A549 (cell line): ENCODE measurements around the gene KLHL29. TPM values are rescaled to one million over a fixed set of nuclear protein-coding genes. Genes with fewer than 3 reads are reported as not detected.
A peak's percentile ranks its signal among the peaks of the same experiment; 100 is the strongest.

Experiments used
- ATAC-seq, 2 experiments: fragments of 200-7000 bp in 1 of 2; fragments of >200 bp in 1 of 2; cut with Nextera tagmentation in 1 of 2; cut with Tn5 transposase in 1 of 2; 3 replicates each; pipeline versions ENCODE4 v1.8.0 to v1.9.1; 2018 to 2020; ENCODE audit warnings: mild to moderate bottlenecking in 1 of 2, moderate library complexity in 1 of 2
- CTCF ChIA-PET: fragments of 300-600 bp; sonication (Branson Sonifier 250); formaldehyde crosslinking; extraction: SDS; loops from one replicate; lab custom pipeline; 2021; ENCODE audit warnings: antibody characterized with exemption, inconsistent platforms; lab: Yijun Ruan, JAX
- POLR2A ChIA-PET: fragments of 350-600 bp; formaldehyde crosslinking; extraction: SDS; loops from one replicate; lab custom pipeline; 2021; ENCODE audit warnings: antibody characterized with exemption, inconsistent platforms; lab: Yijun Ruan, JAX
- DNase-seq, 2 experiments: peaks; one replicate each; pipeline versions ENCODE4 v3.0.0 to v3.0.0-alpha.2; 2011 to 2016; ENCODE audit warnings: low read depth in 1 of 2, low spot score in 1 of 2
- FAIRE-seq: peaks from 2 replicates; lab custom pipeline; 2011; peaks lifted over from hg19 to GRCh38; lab: Jason Lieb, UNC
- H3K27ac ChIP-seq, 2 experiments: fragments of >200 bp; sonication (Bioruptor Twin); formaldehyde crosslinking; 3 replicates each; pipeline ENCODE4 v1.5.1; 2016 to 2017
- H3K4me1 ChIP-seq: fragments of >200 bp; sonication (Bioruptor Twin); formaldehyde crosslinking; 3 replicates; pipeline ENCODE4 v1.6.1; 2016
- H3K4me2 ChIP-seq: fragments of >200 bp; sonication (Bioruptor Twin); formaldehyde crosslinking; 3 replicates; pipeline ENCODE4 v1.6.1; 2016
- H3K4me3 ChIP-seq: fragments of >200 bp; sonication (Bioruptor Twin); formaldehyde crosslinking; 3 replicates; pipeline ENCODE4 v1.5.1; 2016
- H3K9me3 ChIP-seq: fragments of >200 bp; sonication (Bioruptor Twin); formaldehyde crosslinking; 3 replicates; pipeline ENCODE4 v1.6.1; 2016
- BHLHE40 ChIP-seq: IDR thresholded peaks from 2 replicates; pipeline ENCODE4 v1.6.1; 2012; ENCODE audit warnings: low read depth, low read length, inconsistent platforms
- CBX8 ChIP-seq: fragments of 200-600 bp; sonication (generic); IDR thresholded peaks from 2 replicates; pipeline ENCODE4 v1.6.1; 2016
- CEBPB ChIP-seq, 2 experiments: fragments of >200 bp in 1 of 2; sonication (Bioruptor Twin) in 1 of 2; formaldehyde crosslinking in 1 of 2; IDR thresholded peaks; 2 replicates each; pipeline ENCODE4 v1.6.1; 2012 to 2016
- EHF ChIP-seq: fragments of 250-450 bp; sonication (Bioruptor Pico); IDR thresholded peaks from 2 replicates; pipeline ENCODE4 v1.5.0; 2020; ENCODE audit warnings: mild to moderate bottlenecking
- ESRRA ChIP-seq: fragments of 150-350 bp; IDR thresholded peaks from 2 replicates; pipeline ENCODE4 v1.6.1; 2014; ENCODE audit warnings: mild to moderate bottlenecking, low read length, borderline replicate concordance
- FOSB ChIP-seq: fragments of 250-450 bp; sonication (Bioruptor Pico); IDR thresholded peaks from 2 replicates; pipeline ENCODE4 v1.5.0; 2020; ENCODE audit warnings: mild to moderate bottlenecking, moderate library complexity
- FOSL2 ChIP-seq, 2 experiments: fragments of 450-650 bp in 1 of 2; fragments of >200 bp in 1 of 2; sonication (Bioruptor Twin) in 1 of 2; formaldehyde crosslinking; IDR thresholded peaks; 2 replicates each; pipeline versions ENCODE4 v1.5.0 to v1.6.1; 2016 to 2020; ENCODE audit warnings: mild to moderate bottlenecking in 1 of 2, moderate library complexity in 1 of 2
- FOXS1 ChIP-seq: fragments of 250-450 bp; sonication (Bioruptor Pico); IDR thresholded peaks from 2 replicates; pipeline ENCODE4 v1.5.0; 2020; ENCODE audit warnings: mild to moderate bottlenecking, moderate library complexity
- HDAC2 ChIP-seq: fragments of 200-600 bp; sonication (generic); IDR thresholded peaks from 2 replicates; pipeline ENCODE4 v1.6.1; 2016
- HOXA7 ChIP-seq: fragments of 250-450 bp; sonication (Bioruptor Pico); IDR thresholded peaks from 2 replicates; pipeline ENCODE4 v1.5.0; 2020; ENCODE audit warnings: mild to moderate bottlenecking, moderate library complexity
- HOXB13 ChIP-seq: fragments of 250-450 bp; sonication (Bioruptor Pico); IDR thresholded peaks from 2 replicates; pipeline ENCODE4 v1.5.0; 2020; ENCODE audit warnings: low read depth, mild to moderate bottlenecking, moderate library complexity
- HOXB5 ChIP-seq: fragments of 250-450 bp; sonication (Bioruptor Pico); IDR thresholded peaks from 2 replicates; pipeline ENCODE4 v1.5.0; 2020; ENCODE audit warnings: mild to moderate bottlenecking, moderate library complexity
- JUN ChIP-seq, 2 experiments: fragments of >200 bp; sonication (Bioruptor Twin); formaldehyde crosslinking; IDR thresholded peaks; 2 replicates in 1 of 2; 3 replicates in 1 of 2; pipeline ENCODE4 v1.6.1; 2016 to 2017
- JUNB ChIP-seq: fragments of >200 bp; sonication (Bioruptor Twin); formaldehyde crosslinking; IDR thresholded peaks from 2 replicates; pipeline ENCODE4 v1.6.1; 2016
- MAFK ChIP-seq: fragments of 450-650 bp; IDR thresholded peaks from 2 replicates; pipeline ENCODE4 v1.6.1; 2014; ENCODE audit not compliant: partially characterized antibody
- POLR2A ChIP-seq: IDR thresholded peaks from 2 replicates; pipeline ENCODE4 v1.6.1; 2012; ENCODE audit warnings: mild to moderate bottlenecking, low read length
- RAD21 ChIP-seq, 2 experiments: fragments of >200 bp in 1 of 2; sonication (Bioruptor Twin) in 1 of 2; formaldehyde crosslinking in 1 of 2; IDR thresholded peaks in 1 of 2; conservative IDR thresholded peaks in 1 of 2; 2 replicates in 1 of 2; 3 replicates in 1 of 2; pipeline ENCODE4 v1.6.1; 2012 to 2018; ENCODE audit warnings: inconsistent platforms in 1 of 2
- RNF2 ChIP-seq: fragments of 200-600 bp; sonication (generic); IDR thresholded peaks from 2 replicates; pipeline ENCODE4 v1.6.1; 2016; ENCODE audit warnings: low read depth, mild to moderate bottlenecking, antibody characterized with exemption, moderate library complexity, borderline replicate concordance
- SMC3 ChIP-seq: fragments of >200 bp; sonication (Bioruptor Twin); formaldehyde crosslinking; IDR thresholded peaks from 3 replicates; pipeline ENCODE4 v1.6.1; 2018; ENCODE audit warnings: inconsistent platforms
- TFCP2L1 ChIP-seq: fragments of 250-450 bp; sonication (Bioruptor Pico); IDR thresholded peaks from 2 replicates; pipeline ENCODE4 v1.5.0; 2021; ENCODE audit warnings: mild to moderate bottlenecking
- TP53 ChIP-seq: fragments of 250-450 bp; sonication (Bioruptor Pico); IDR thresholded peaks from 2 replicates; pipeline ENCODE4 v1.5.0; 2021; ENCODE audit warnings: mild to moderate bottlenecking, moderate library complexity
- ZC3H11A ChIP-seq: fragments of 450-650 bp; IDR thresholded peaks from 2 replicates; pipeline ENCODE4 v1.6.1; 2014; ENCODE audit warnings: antibody characterized with exemption, mild to moderate bottlenecking
- ZNF302 ChIP-seq: fragments of 250-450 bp; sonication (Bioruptor Pico); IDR thresholded peaks from 2 replicates; pipeline ENCODE4 v1.9.0; 2021; ENCODE audit warnings: inconsistent platforms, mild to moderate bottlenecking, moderate library complexity
- ZSCAN20 ChIP-seq: fragments of 250-450 bp; sonication (Bioruptor Pico); IDR thresholded peaks from 2 replicates; pipeline ENCODE4 v1.8.0; 2022; ENCODE audit warnings: mild to moderate bottlenecking, moderate library complexity
- WGBS: methylation state at CpG from one replicate; pipeline ENCODE4 v1.1.6; 2017; ENCODE audit errors: missing lambda C conversion rate; 5-methylcytosine and 5-hydroxymethylcytosine counted together
- polyA plus RNA-seq, 4 experiments: library from polyadenylated mRNA; depleted of rRNA in 3 of 4; stranded (reverse); fragments of >200 nt; fragmentation: RNase III in 1 of 4; extraction: RNeasy Plus Mini Kit Qiagen cat#74134 plus additional on column Dnase treatment in 1 of 4; gene quantifications; 2 replicates in 3 of 4; 3 replicates in 1 of 4; pipeline ENCODE4 v1.2.3, GENCODE V29; 2011 to 2017
- TF ChIP-seq, protein P1 (sequence below): IDR thresholded peaks from 2 replicates; pipeline ENCODE4 v1.6.1; 2012
- TF ChIP-seq, protein P2 (sequence below): fragments of 200-600 bp; sonication (generic); IDR thresholded peaks from 2 replicates; pipeline ENCODE4 v1.6.1; 2016; ENCODE audit warnings: antibody characterized with exemption, mild to moderate bottlenecking, moderate library complexity
- TF ChIP-seq, protein P3 (sequence below): fragments of 250-450 bp; sonication (Bioruptor Pico); IDR thresholded peaks from 2 replicates; pipeline ENCODE4 v1.5.0; 2020; ENCODE audit warnings: low read depth, mild to moderate bottlenecking, moderate library complexity
- TF ChIP-seq, protein P4 (sequence below): fragments of 150-350 bp; IDR thresholded peaks from 2 replicates; pipeline ENCODE4 v1.6.1; 2014; ENCODE audit warnings: low read depth, mild to moderate bottlenecking, low read length
- TF ChIP-seq, protein P5 (sequence below): IDR thresholded peaks from 2 replicates; pipeline ENCODE4 v1.6.1; 2012
- TF ChIP-seq, protein P6 (sequence below): fragments of >200 bp; sonication (Bioruptor Twin); formaldehyde crosslinking; IDR thresholded peaks from 3 replicates; pipeline ENCODE4 v1.5.1; 2016

KLHL29 gene
- polyA plus RNA-seq, 2 of the 4 experiments (the other 2 are of a cell fraction), result 1.3 to 2.5 TPM

DNA sequence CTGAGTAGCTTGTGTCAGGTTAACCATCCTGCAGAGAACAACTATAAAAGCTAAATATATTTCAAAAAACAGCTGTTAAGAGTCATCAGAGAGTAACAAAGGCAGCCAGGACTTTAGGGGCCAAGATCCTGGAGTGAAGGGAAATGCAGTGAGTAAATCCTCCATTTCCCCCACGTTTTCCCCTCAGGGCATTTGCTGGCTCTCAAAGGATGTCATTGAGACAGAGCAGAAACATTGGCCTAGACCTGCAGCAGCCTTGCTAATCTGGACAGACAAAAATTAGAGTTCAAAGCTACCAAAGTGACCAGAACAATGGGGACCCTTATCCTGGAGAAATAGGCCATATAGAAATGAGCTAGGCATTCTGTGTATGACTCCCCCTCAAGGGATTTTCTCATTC is 21.1 kb upstream of the KLHL29 start:
- WGBS, result 0% methylated on average over 1 of the region's 1 CpG
- no peaks in the 10 kb centered on the region for H3K9me3 ChIP-seq
- ChIA-PET CTCF (interaction anchor here (0.9 to 3.0 kb wide), 2 partner anchors 9 to 13 kb away, joined by 5 to 16 read pairs; no protein-coding TSS in a partner anchor), POLR2A (no interaction called here)
- no peak for DNase-seq
- no peak overlapping the region for H3K4me3 ChIP-seq
- no peak for FAIRE-seq
- no peak for ATAC-seq
- no peak overlapping the region for H3K27ac ChIP-seq
- H3K4me2 ChIP-seq, result no peak overlapping the region
- no peak for TF ChIP-seq HOXB13
- no peak for TF ChIP-seq ZNF302 (CRISPR knock-in tag)
- no peak for TF ChIP-seq ZC3H11A
- TF ChIP-seq, protein P1, sequence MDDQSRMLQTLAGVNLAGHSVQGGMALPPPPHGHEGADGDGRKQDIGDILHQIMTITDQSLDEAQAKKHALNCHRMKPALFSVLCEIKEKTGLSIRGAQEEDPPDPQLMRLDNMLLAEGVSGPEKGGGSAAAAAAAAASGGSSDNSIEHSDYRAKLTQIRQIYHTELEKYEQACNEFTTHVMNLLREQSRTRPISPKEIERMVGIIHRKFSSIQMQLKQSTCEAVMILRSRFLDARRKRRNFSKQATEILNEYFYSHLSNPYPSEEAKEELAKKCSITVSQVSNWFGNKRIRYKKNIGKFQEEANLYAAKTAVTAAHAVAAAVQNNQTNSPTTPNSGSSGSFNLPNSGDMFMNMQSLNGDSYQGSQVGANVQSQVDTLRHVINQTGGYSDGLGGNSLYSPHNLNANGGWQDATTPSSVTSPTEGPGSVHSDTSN, result no peak
- TF ChIP-seq RNF2, result no peak
- TF ChIP-seq TFCP2L1 (CRISPR knock-in tag), result no peak
- TF ChIP-seq MAFK, result no peak
- no peak for TF ChIP-seq HDAC2
- no peak for TF ChIP-seq POLR2A
- no peak for TF ChIP-seq EHF (CRISPR knock-in tag)
- TF ChIP-seq, protein P2, sequence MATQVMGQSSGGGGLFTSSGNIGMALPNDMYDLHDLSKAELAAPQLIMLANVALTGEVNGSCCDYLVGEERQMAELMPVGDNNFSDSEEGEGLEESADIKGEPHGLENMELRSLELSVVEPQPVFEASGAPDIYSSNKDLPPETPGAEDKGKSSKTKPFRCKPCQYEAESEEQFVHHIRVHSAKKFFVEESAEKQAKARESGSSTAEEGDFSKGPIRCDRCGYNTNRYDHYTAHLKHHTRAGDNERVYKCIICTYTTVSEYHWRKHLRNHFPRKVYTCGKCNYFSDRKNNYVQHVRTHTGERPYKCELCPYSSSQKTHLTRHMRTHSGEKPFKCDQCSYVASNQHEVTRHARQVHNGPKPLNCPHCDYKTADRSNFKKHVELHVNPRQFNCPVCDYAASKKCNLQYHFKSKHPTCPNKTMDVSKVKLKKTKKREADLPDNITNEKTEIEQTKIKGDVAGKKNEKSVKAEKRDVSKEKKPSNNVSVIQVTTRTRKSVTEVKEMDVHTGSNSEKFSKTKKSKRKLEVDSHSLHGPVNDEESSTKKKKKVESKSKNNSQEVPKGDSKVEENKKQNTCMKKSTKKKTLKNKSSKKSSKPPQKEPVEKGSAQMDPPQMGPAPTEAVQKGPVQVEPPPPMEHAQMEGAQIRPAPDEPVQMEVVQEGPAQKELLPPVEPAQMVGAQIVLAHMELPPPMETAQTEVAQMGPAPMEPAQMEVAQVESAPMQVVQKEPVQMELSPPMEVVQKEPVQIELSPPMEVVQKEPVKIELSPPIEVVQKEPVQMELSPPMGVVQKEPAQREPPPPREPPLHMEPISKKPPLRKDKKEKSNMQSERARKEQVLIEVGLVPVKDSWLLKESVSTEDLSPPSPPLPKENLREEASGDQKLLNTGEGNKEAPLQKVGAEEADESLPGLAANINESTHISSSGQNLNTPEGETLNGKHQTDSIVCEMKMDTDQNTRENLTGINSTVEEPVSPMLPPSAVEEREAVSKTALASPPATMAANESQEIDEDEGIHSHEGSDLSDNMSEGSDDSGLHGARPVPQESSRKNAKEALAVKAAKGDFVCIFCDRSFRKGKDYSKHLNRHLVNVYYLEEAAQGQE, result no peak
- TF ChIP-seq BHLHE40, result no peak
- TF ChIP-seq HOXA7 (CRISPR knock-in tag), result no peak
- TF ChIP-seq ESRRA, result no peak
- TF ChIP-seq FOSL2 (IDR thresholded peaks at IDR 0.05), result no peak
- no peak for TF ChIP-seq FOSL2 (CRISPR knock-in tag; IDR thresholded peaks at IDR 0.05)
- TF ChIP-seq, all 56 proteins: peak for 0
- peaks cover 6% of the 10 kb centered on the region; the same call in 2 of the 3 replicates for H3K4me1 ChIP-seq

DNA sequence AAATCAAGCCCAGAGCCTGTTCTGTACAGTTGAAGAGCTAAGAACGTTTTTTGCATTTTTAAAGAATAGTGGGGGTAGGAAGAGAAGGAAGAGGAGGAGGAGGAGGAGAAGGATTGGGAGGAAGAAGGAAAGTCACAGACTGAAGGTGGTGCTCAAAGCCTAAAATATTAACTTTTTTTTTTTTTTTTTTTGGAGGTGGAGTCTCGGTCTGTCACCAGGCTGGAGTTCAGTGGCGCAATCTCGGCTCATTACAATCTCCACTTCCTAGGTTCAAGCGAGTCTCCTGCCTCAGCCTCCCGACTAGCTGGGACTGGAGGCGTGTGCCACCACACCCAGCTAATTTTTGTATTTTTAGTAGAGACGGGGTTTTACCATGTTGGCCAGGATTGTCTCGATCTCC is 18.3 kb upstream of the KLHL29 start:
- WGBS, result 8% methylated on average over 9 of the region's 9 CpGs
- ATAC-seq (peak in 1 of 2 experiments; percentile 75; a peak in 3 of 6 replicates), DNase-seq (peak in 1 of 2 experiments; percentile 25), FAIRE-seq (no peak)
- Histone ChIP-seq H3K27ac (no peak overlapping the region), H3K4me2 (peak overlapping the region; percentile 50), H3K4me3 (peak overlapping the region; percentile 12; the same call in 2 of the 3 replicates), H3K4me1 (no peaks in the 10 kb centered on the region), H3K9me3 (no peaks in the 10 kb centered on the region)
- TF ChIP-seq FOSB (CRISPR knock-in tag), result no peak
- TF ChIP-seq ESRRA, result no peak
- no peak for TF ChIP-seq TP53
- no peak for TF ChIP-seq HOXA7 (CRISPR knock-in tag)
- no peak for TF ChIP-seq JUN (IDR thresholded peaks at IDR 0.05)
- TF ChIP-seq, protein P3, sequence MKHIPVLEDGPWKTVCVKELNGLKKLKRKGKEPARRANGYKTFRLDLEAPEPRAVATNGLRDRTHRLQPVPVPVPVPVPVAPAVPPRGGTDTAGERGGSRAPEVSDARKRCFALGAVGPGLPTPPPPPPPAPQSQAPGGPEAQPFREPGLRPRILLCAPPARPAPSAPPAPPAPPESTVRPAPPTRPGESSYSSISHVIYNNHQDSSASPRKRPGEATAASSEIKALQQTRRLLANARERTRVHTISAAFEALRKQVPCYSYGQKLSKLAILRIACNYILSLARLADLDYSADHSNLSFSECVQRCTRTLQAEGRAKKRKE, result no peak
- TF ChIP-seq JUNB, result no peak
- peak; percentile 33 to 54; a peak in 4 of 5 replicates for TF ChIP-seq RAD21 (conservative IDR thresholded peaks at IDR 0.05 in 1 of 2, IDR thresholded peaks at IDR 0.05 in 1 of 2)
- peak; percentile 30 to 63; a peak in 2 of 4 replicates for TF ChIP-seq CEBPB (IDR thresholded peaks at IDR 0.05)
- TF ChIP-seq CBX8, result no peak
- TF ChIP-seq SMC3, result peak; percentile 37; the same call in 1 of the 3 replicates
- TF ChIP-seq, protein P4, sequence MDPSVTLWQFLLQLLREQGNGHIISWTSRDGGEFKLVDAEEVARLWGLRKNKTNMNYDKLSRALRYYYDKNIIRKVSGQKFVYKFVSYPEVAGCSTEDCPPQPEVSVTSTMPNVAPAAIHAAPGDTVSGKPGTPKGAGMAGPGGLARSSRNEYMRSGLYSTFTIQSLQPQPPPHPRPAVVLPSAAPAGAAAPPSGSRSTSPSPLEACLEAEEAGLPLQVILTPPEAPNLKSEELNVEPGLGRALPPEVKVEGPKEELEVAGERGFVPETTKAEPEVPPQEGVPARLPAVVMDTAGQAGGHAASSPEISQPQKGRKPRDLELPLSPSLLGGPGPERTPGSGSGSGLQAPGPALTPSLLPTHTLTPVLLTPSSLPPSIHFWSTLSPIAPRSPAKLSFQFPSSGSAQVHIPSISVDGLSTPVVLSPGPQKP, result no peak
- TF ChIP-seq, protein P5, sequence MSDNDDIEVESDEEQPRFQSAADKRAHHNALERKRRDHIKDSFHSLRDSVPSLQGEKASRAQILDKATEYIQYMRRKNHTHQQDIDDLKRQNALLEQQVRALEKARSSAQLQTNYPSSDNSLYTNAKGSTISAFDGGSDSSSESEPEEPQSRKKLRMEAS, result no peak
- no peak for TF ChIP-seq HOXB5 (CRISPR knock-in tag)
- TF ChIP-seq, protein P6, sequence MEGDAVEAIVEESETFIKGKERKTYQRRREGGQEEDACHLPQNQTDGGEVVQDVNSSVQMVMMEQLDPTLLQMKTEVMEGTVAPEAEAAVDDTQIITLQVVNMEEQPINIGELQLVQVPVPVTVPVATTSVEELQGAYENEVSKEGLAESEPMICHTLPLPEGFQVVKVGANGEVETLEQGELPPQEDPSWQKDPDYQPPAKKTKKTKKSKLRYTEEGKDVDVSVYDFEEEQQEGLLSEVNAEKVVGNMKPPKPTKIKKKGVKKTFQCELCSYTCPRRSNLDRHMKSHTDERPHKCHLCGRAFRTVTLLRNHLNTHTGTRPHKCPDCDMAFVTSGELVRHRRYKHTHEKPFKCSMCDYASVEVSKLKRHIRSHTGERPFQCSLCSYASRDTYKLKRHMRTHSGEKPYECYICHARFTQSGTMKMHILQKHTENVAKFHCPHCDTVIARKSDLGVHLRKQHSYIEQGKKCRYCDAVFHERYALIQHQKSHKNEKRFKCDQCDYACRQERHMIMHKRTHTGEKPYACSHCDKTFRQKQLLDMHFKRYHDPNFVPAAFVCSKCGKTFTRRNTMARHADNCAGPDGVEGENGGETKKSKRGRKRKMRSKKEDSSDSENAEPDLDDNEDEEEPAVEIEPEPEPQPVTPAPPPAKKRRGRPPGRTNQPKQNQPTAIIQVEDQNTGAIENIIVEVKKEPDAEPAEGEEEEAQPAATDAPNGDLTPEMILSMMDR, result peak; percentile 23; the same call in 2 of the 3 replicates
- TF ChIP-seq ZSCAN20 (CRISPR knock-in tag), result no peak
- no peak for TF ChIP-seq FOXS1 (CRISPR knock-in tag)
- TF ChIP-seq ZC3H11A, result no peak
- ChIA-PET POLR2A (no interaction called here), CTCF (interaction anchor here (0.6 to 3.1 kb wide), 10 partner anchors 9 to 452 kb away, joined by 3 to 12 read pairs (median 4); no protein-coding TSS in a partner anchor)
